Mesothelial cell of epicardium (in vitro differentiated cells): Measurements from ENCODE around the gene KIAA1328. TPM values are rescaled to one million over a fixed set of nuclear protein-coding genes. Genes with fewer than 3 reads are reported as not detected.

Experiments used
- DNase-seq, 2 experiments: peaks; one replicate each; pipeline ENCODE4 v3.0.0; 2021; ENCODE audit warnings: low spot score in 2 of 2; ENCODE audit not compliant: unreplicated experiment in 2 of 2
- H3K27ac Mint-ChIP-seq: 2 replicates; pipeline ENCODE4 v1.8.0; 2021; ENCODE audit warnings: mixed read lengths
- H3K27me3 Mint-ChIP-seq: 2 replicates; pipeline ENCODE4 v1.8.0; 2021; ENCODE audit warnings: low read depth, mixed read lengths
- H3K36me3 Mint-ChIP-seq: 2 replicates; pipeline ENCODE4 v1.8.0; 2021; ENCODE audit warnings: mixed read lengths
- H3K4me1 Mint-ChIP-seq: 2 replicates; pipeline ENCODE4 v1.8.0; 2021; ENCODE audit warnings: mixed read lengths
- H3K4me3 Mint-ChIP-seq: 2 replicates; pipeline ENCODE4 v1.8.0; 2021; ENCODE audit warnings: mild to moderate bottlenecking, moderate library complexity, mixed read lengths
- H3K9me3 Mint-ChIP-seq: 2 replicates; pipeline ENCODE4 v1.8.0; 2021; ENCODE audit warnings: mixed read lengths
- total RNA-seq: library from RNA; stranded (reverse); gene quantifications from 3 replicates; pipeline ENCODE4 v1.2.1, GENCODE V29; 2021
- TF ChIP-seq, protein P1 (sequence below): fragments of 200-600 bp; sonication (generic); IDR thresholded peaks from one replicate; pipeline ENCODE4 v1.5.0; 2021; ENCODE audit warnings: antibody characterized with exemption; ENCODE audit not compliant: unreplicated experiment

KIAA1328 gene
- total RNA-seq, 1 donor from 2014 or later = 20.8 TPM

DNA sequence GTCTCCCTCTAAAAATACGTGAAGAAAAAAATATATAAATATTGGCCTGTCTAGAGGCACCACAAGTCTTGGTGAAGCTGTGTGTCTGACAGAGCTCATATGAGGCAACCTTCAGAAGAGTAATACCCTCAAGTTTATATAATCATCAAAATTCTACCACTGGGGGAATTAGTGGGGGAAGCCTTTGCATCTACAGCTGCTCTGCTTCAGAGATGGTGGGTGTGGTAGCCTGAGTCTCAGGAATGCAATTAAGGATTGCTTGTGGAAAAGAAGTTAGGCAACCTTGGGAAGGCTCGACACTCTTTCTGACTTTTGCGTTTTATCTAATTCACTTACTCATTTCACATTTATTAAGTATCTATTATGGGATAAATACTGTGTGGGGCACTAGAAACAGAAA is 17.5 kb upstream of the KIAA1328 start:
- Mint-ChIP-seq H3K27me3 (no peaks in the 10 kb centered on the region), H3K36me3 (peaks cover 16% of the 10 kb centered on the region)
- DNase-seq = no peak

DNA sequence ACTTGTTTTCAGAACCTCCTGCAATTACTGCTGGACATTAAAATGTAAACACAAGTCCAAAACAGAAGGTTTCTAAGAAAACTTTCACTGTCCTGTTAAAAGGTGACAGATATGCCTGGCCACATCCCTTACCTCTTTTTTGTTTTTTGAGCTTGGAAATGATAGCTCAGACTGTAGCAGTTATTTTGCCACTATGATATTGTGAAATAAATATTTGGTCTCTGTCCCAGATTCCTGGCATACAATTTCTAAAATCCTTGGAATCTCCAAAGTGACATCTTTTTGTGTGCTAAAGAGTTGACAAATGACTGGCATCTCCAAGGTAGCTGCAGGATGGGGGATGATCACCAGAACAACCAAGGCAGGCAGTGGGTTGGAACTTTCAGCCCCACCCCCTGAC is 17.0 kb upstream of the KIAA1328 start:
- no peak overlapping the region for H3K27ac Mint-ChIP-seq
- H3K9me3 Mint-ChIP-seq = no peaks in the 10 kb centered on the region
- H3K27me3 Mint-ChIP-seq = no peaks in the 10 kb centered on the region
- TF ChIP-seq, protein P1, sequence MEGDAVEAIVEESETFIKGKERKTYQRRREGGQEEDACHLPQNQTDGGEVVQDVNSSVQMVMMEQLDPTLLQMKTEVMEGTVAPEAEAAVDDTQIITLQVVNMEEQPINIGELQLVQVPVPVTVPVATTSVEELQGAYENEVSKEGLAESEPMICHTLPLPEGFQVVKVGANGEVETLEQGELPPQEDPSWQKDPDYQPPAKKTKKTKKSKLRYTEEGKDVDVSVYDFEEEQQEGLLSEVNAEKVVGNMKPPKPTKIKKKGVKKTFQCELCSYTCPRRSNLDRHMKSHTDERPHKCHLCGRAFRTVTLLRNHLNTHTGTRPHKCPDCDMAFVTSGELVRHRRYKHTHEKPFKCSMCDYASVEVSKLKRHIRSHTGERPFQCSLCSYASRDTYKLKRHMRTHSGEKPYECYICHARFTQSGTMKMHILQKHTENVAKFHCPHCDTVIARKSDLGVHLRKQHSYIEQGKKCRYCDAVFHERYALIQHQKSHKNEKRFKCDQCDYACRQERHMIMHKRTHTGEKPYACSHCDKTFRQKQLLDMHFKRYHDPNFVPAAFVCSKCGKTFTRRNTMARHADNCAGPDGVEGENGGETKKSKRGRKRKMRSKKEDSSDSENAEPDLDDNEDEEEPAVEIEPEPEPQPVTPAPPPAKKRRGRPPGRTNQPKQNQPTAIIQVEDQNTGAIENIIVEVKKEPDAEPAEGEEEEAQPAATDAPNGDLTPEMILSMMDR = no peak
- H3K4me1 Mint-ChIP-seq = peaks cover 2% of the 10 kb centered on the region
- peaks cover 16% of the 10 kb centered on the region for H3K36me3 Mint-ChIP-seq
- DNase-seq = no peak
- H3K4me3 Mint-ChIP-seq = no peak overlapping the region

More for the DNA sequence above, 17.5 kb upstream of the KIAA1328 start:
- TF ChIP-seq, protein P1 = no peak
- H3K4me3 Mint-ChIP-seq = no peak overlapping the region
- H3K4me1 Mint-ChIP-seq = peaks cover 2% of the 10 kb centered on the region
- H3K27ac Mint-ChIP-seq = no peak overlapping the region
- H3K9me3 Mint-ChIP-seq = no peaks in the 10 kb centered on the region

DNA sequence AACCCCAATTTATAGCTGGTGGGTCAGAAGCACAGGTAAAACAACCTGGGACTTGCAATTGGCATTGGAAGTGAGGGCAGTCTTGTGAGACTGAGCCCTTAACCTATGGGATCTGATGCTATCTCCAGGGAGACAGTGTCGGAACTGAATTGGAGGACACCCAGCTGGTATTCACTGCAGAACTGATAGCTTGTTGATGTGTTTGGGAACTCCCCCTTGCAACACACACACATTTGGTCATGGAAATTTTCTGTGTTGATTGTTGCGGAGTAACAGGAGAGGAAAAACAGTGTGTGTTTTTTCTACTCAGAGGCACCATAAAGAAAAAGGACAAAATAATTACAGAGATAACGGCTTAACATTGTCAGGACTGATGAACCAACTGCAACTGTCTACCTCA is 16.2 kb upstream of the KIAA1328 start:
- H3K36me3 Mint-ChIP-seq = peaks cover 15% of the 10 kb centered on the region
- H3K4me3 Mint-ChIP-seq = no peak overlapping the region
- no peaks in the 10 kb centered on the region for H3K9me3 Mint-ChIP-seq
- no peak overlapping the region for H3K27ac Mint-ChIP-seq
- H3K27me3 Mint-ChIP-seq = no peaks in the 10 kb centered on the region
- H3K4me1 Mint-ChIP-seq = peaks cover 2% of the 10 kb centered on the region
- DNase-seq = no peak
- TF ChIP-seq, protein P1 = no peak

DNA sequence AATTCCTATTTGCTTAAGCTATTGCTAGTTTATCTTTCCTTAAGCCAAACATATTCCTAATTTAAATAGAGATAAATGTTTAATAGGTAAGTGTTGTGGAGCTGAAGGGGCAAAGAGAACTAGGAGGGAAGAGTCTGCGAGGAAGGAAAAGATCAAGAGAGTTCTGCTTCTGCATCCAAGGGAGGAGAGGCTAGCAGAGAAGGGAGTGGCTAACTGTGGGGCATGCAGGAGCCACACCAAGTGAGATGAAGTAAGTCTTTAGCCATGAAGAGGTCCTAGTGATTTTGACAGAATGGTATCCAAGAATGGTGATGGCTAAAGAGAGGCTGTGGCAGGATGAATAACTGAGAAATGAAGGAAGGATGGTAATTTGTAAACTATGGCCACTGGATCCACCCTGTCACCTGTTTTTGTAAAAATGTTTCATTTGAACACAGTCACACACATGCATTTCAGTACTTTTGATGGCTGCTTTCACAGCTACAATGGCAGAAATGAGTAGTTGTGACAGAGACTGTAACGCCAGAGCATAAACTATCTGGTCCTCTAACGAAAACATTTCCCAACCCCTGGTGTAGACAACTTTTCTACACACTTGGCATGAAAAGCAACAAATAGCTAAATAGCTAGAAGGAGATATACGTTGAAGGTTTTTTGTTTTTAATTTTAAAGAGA is 15.7 kb upstream of the KIAA1328 start:
- peaks cover 19% of the 10 kb centered on the region for H3K36me3 Mint-ChIP-seq
- peaks cover 2% of the 10 kb centered on the region for H3K4me1 Mint-ChIP-seq
- no peak for DNase-seq
- TF ChIP-seq, protein P1 = no peak
- no peak overlapping the region for H3K4me3 Mint-ChIP-seq
- no peaks in the 10 kb centered on the region for H3K9me3 Mint-ChIP-seq
- no peaks in the 10 kb centered on the region for H3K27me3 Mint-ChIP-seq
- H3K27ac Mint-ChIP-seq = peak overlapping the region; percentile 2

DNA sequence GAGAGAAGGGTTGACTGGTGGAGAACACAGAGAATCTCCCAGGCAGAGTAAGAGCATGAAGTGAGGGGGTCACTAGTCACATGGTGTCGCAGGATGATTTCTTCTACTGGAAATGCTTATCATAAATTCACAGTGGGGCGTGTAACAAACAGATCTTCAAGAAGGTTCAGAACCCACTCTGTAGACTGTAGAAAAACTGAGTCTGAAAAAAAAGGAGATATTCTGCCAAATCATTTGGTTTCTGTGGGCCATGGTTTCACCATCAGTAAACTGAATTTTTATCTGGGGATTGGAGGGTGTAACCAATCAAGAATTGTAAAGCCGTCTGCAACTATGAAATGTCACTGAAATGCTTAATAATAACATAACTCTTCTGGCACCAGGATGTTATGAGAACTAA is 15.1 kb upstream of the KIAA1328 start:
- H3K36me3 Mint-ChIP-seq = peaks cover 19% of the 10 kb centered on the region
- no peaks in the 10 kb centered on the region for H3K27me3 Mint-ChIP-seq
- no peaks in the 10 kb centered on the region for H3K9me3 Mint-ChIP-seq
- TF ChIP-seq, protein P1 = no peak
- H3K4me1 Mint-ChIP-seq = peaks cover 2% of the 10 kb centered on the region
- H3K27ac Mint-ChIP-seq = no peak overlapping the region
- H3K4me3 Mint-ChIP-seq = no peak overlapping the region
- no peak for DNase-seq
